GM12801 (cell line): ENCODE measurements around the gene OR52E5.

Experiments
- TF ChIP-seq, protein P1 (sequence below): IDR thresholded peaks from one replicate; pipeline ENCODE4 v1.5.1; 2011; ENCODE audit warnings: control low read depth; ENCODE audit not compliant: insufficient read length; ENCODE audit errors: extremely low read depth

OR52E5 gene

DNA sequence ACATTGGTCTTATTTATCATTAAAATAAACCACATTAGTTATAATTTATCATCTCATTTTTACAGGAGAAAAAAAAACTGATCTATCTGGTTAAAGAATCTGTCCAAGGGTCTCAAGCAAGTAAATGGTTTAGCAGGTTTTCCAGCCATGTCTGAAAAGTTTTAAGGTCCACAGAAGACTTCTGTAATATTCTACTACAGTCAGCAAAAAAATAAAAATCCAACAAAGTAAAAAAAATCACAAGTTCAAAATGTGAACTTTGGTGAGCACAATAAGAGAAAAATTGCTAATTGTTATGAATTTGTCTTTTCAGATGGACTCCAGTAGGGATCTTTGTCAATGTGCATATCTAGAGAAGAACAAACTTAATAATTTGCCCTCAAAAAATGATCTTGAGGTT lies 11.3 kb upstream of the OR52E5 start:
- TF ChIP-seq, protein P1, sequence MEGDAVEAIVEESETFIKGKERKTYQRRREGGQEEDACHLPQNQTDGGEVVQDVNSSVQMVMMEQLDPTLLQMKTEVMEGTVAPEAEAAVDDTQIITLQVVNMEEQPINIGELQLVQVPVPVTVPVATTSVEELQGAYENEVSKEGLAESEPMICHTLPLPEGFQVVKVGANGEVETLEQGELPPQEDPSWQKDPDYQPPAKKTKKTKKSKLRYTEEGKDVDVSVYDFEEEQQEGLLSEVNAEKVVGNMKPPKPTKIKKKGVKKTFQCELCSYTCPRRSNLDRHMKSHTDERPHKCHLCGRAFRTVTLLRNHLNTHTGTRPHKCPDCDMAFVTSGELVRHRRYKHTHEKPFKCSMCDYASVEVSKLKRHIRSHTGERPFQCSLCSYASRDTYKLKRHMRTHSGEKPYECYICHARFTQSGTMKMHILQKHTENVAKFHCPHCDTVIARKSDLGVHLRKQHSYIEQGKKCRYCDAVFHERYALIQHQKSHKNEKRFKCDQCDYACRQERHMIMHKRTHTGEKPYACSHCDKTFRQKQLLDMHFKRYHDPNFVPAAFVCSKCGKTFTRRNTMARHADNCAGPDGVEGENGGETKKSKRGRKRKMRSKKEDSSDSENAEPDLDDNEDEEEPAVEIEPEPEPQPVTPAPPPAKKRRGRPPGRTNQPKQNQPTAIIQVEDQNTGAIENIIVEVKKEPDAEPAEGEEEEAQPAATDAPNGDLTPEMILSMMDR: no peak

DNA sequence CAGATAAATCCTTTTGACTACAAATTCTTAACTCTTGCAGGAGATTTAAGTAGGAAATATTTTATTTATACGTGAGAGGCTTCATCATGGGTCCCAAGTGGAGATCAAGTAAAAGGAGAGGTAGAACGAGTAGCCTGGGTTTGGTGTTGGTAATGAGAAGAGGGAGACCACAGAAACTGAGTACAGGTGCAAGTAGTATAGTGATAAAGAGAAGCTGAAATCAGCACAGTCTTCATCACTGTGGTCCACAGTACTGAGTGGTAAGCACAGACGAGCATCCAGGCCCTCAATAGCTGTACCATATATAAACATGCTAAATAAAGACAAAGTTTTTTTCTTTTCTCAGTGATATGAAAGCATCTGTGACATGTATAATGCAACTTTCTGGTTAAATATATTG lies 5.8 kb upstream of the OR52E5 start:
- TF ChIP-seq, protein P1: no peak

DNA sequence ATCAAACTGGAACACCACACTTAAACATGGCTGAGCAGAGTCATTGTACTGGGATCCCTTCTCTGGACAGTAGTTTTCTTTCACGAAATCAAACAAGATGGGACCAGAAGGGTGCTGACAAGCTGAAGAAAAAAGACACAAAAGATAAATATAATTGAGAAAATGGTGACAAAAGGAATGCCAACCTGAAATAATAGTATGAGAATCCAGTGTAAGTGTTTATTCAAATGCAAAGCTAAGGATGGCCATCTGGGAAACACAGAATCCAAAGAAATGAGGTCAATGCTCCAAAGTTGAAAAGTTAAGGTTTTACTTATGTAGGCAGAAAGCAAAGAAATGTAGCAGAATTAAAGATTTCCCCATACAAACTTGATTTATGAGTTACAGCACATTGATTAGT lies 5.3 kb upstream of the OR52E5 start:
- TF ChIP-seq, protein P1: no peak

DNA sequence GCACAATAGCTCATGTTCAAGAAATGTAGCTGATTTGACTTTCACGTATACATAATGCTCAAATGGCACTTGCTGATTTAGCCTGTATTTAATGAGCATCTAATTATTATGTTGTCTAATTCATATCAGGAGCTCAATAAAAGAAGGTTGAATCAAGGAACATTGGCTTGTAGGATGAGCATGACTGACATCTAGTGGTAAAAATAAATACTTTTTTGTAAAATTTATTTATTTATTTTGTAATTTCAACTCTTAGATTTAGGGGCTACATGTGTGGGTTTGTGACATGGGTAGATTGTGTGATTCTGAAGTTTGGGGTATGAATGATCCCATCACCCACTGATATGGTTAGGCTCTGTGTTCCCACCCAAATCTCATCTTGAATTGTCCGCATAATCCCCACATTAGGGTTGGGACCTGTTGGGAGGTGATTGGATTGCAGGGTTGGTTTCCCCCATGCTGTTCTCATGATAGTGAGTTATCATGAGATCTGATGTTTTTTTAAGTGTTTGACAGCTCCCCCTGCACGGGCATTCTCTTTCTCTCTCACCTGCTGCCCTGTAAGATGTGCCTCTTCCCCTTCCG lies 1.7 kb upstream of the OR52E5 start:
- TF ChIP-seq, protein P1: no peak

DNA sequence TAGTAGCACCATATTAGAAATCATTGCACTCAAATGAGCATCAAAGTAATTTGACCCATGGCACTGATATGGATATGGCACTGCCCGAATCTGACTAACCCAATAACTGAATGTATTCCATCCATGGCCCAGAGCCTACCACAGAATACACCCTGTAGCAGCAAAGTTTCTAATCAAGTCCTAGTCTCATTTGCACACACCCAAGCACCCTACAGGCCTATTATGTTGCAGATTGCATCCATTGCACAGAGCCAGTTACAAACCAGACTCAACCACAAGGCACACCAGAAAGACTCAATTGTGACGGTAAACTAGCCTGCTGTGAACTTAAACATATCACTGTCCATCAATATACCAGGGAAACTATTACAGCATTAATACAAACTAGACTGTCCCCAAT lies 6.5 kb downstream of the OR52E5 start:
- TF ChIP-seq, protein P1: no peak

DNA sequence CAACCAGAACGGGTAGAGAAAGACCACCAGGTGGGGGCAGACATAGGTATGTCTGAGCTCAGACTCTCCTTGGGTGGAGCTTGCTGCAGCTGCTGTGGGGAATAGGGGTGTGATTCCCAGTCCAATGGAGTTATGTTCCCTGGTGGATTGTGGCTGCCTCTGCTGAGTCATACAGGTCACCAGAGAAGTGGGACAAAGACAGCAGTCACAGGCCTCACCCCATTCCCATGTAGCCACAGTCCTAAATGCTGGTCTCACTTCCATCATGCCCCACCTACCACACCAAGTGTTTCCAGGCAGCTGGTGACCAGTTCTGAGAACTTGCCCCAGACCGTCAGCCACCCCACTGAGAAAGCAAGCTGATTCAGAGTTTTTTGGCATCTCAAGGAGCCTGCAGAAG lies 17.5 kb downstream of the OR52E5 start:
- TF ChIP-seq, protein P1: no peak

DNA sequence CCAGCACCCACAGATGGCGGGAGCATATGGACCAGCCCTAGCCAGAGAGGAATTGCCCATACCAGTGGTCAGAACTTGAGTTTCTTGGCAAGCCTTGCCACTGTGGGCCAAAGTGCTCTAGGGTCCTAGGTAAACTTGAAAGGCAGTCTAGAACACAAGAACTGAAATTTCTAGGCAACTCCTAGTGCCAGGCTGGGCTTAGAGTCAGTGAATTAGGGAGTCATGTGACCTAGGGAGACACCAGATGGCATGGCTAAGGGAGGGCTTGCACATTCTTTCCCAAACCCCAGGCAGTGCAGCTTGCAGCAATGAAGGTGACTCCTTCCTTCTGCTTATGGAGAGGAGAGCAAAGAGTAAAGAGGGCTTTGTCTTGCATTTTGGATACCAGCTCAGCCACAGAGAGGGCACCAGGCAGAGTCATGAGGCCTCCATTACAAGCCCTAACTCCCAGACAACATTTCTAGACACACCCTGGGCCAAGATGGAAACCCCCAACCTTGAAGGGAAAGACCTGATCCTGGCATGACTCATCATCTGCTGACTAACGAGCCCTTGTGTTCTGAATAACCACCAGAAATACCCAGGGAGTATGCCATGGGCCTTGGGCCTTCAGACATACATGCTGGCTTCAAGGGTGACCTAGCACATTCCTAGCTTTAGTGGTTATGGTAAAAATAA lies 29.9 kb downstream of the OR52E5 start:
- TF ChIP-seq, protein P1: no peak
